HL-60/S4 treated with retinoic acid at 250 ng/mL for 4 days and 3 days (cell line): Measurements from ENCODE around the gene EEF1E1.

ENCODE experiments used
- in situ Hi-C: fragments of 300-500 bp; cut with MboI; formaldehyde crosslinking; loops from 2 replicates; pipeline ENCODE4 v1.7.0; 2022; ENCODE audit warnings: low sequenced_read_pairs

EEF1E1 gene

GRCh38 chr6:8102122-8102958 lies at the start of gene EEF1E1:
EEF1E1 (minus strand) TSS chr6:8102548; CDS start chr6:8102521, 27 bp downstream.
- in situ Hi-C loops = no loop called here

DNA sequence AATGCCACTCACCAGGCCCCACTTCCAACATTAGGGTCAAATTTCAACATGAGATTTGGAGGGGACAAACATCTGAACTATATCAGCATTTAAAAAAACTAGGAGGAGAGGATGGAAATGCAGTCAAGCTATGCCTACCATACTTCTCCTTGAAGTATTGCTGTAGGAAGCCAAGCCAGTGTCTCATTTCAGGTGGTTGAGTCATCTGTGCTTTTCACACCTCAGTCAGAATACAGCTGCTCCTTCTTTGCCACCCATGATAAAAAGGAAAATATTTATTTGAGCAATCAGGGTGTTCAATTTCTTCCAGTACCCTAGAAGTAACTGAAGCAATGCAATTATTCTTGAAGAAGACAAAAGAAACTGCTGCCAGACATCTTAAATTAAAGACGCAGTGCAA lies 47.0 kb upstream of the EEF1E1 start:
- in situ Hi-C loops = no loop called here

DNA sequence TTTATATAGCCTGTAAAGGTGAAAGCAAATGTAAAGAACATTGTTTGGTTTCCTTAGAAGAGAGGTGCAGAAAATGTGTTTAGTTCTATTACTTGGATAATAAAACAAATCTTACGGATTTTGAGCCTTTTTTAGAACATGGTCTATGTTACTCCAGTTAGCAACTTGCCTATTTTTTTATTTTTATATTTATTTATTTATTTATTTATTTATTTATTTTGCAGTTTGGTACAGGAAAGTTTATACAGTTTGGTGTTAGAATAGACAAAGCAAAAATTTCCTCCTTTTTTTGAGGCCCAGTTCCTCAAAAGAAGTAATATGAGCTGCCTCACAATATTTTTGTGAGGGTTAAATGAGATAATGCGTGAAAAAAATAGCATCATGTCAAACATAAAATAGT lies 41.6 kb upstream of the EEF1E1 start:
- in situ Hi-C loops = no loop called here

DNA sequence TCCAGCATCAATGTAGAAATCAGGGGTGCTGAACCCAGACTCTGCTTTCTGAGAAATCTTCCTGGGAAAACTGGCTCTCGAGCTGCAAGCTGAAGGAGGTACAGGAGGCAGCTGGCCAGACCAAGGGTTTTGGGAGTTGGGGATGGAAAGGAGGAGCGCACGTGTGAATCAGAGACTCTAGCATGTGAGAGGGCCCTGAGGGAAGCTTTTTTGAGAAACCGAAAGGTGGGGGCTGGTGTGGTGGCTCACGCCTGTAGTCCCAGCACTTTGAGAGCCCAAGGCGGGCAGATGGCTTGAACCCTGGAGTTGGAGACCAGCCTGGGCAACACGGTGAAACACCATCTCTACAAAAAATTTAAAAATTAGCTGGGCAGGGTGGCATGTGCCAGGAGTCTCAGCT lies 37.1 kb upstream of the EEF1E1 start:
- in situ Hi-C loops = no loop called here

GRCh38 chr6:8137529-8137939 lies 35.2 kb upstream of the EEF1E1 start:
- in situ Hi-C loops = no loop called here

DNA sequence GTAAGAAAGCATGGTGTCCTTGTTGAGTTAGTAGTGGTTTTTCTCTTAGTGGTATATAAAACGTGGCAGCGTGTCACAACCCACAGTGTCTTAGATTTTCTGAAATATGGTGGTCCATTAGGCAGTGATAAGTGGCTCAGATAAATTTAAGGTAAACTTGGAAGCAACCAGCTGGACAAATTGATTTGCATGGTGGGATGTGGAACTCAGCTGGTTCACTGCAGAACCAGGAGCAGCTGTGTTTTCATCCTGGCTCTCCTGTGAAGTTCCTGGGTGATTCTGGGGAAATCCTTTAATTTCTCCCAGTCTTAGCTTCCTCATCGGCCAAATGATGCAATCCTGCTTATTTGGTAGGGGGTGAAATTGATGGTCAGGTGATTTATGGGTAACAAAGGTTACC lies 32.9 kb upstream of the EEF1E1 start:
- in situ Hi-C loops = no loop called here

GRCh38 chr6:8132130-8132529 lies 29.8 kb upstream of the EEF1E1 start:
- in situ Hi-C loops = no loop called here

GRCh38 chr6:8131265-8131897 lies 29.0 kb upstream of the EEF1E1 start:
- in situ Hi-C loops = no loop called here

GRCh38 chr6:8130399-8130798 lies 28.1 kb upstream of the EEF1E1 start:
- in situ Hi-C loops = no loop called here

DNA sequence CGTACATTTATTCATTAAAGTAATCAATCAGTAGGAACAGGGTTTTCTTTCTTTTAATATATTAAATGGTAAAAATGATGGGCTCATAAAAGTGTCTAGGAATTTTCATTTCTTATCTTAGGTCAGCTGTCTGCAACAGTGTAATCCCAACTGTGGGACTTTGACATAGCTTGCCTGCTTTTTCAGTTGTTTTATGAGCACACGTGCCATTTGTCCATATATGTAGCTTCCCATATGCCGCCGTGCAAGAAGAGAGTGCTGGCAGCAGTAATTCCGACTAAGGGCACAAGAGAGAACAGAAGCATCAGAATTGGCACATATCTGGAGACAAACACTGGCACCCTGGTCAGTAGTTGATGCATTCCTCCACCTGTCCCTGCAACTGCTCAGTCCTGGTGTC lies 20.9 kb upstream of the EEF1E1 start:
- in situ Hi-C loops = loop anchor here (10.0 kb wide), 1 partner anchor 112 kb away; no protein-coding TSS in a partner anchor

DNA sequence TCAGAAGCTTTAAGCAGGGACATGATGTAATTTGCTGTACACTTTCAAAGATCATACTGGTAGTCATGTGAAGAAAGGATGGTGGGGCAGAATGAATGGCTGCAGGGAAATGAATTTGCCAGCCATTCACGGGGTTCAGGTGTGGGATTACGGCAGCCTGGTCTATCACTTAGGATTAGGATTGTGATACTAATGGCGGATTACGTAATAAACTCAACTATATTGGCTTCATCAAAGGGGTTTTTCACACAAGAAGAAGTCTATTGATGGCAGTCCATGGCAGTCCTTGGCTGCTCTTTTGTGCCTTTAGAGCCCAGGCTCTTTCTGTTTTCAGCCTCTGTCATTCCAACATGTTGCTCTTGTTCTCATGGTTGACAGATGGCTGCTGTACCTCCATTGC lies 12.6 kb upstream of the EEF1E1 start:
- in situ Hi-C loops = no loop called here

DNA sequence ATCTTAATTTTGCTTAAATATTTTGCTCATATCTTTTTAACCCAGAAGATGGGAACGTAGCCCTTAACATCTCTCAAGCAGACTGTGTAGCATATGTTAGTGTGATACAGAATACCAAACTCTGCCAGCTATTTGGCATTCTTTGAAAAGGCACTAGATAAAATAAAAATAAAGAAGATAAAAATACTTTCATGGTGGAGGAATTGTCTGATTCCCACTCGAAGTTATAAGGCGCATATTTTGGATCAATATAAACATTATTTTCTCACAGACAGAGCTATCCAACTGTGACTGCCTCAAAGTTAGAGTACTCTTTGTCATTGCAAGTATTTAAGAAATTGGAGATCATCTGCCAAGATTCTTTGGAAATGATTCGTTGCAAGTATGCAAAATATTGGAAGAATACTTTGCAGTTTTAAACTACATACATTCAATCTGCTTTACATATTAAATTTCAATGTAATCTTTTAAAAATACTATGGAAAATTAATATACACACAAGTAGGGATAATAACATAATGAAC lies 10.8 kb upstream of the EEF1E1 start:
- in situ Hi-C loops = no loop called here

DNA sequence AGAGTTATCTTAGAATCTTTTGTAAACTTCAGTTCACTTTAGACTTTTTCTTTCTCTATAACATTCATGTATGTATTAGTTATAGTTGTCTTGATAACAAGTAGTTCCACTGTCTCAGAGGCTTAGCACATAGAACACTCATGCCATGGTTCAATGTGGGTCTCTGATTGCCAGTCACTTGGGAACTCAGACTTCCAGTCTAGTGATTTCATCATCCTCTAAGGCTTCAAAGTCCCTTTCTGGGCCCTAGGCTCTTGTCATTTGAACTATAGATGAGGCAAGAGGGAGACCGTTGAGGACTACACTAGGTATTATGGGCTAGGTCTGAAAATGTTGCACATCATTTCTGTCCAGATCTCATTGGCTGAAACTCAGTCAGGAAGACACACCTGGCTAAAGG lies 8.4 kb upstream of the EEF1E1 start:
- in situ Hi-C loops = no loop called here

- in situ Hi-C loops = no loop called here
These were observed 7.9 kb upstream of the EEF1E1 start for GRCh38 chr6:8110117-8110721.

DNA sequence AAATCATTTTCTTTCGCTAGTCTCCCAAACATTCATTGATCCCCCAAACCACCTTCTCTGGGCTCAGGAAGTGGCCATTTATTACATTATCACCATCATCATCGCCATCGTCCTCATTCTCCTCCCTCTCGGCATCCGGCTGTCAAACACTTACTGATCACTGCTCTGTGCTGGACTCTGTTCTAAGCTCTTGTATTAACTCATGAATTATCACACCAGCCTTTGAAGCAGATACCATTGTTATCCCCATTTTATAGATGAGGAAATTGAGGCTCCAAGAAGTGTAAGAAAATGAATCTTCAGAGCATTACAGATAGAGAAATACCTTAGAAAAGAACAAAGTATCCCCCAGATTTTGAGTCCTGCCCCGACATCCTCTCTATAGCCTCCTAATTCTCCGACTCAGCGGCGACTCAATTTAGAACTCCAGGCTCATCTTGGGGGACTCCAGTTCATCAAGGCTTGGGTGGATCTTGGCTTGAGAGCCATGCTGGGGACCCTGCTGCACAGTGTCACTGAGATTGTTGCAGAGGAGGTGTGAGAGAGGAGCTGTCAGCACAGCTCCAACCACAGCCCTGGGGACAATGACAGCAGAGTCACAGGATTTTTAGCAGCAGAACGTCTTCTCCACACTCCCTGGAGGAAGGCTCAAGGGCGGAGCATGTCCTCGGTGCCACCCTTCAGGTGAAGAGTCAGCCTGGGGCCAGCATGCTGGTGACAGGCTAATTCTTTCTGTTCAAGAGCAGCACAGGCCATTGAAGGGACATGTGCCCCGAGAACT lies 6.6 kb upstream of the EEF1E1 start:
- in situ Hi-C loops = no loop called here

DNA sequence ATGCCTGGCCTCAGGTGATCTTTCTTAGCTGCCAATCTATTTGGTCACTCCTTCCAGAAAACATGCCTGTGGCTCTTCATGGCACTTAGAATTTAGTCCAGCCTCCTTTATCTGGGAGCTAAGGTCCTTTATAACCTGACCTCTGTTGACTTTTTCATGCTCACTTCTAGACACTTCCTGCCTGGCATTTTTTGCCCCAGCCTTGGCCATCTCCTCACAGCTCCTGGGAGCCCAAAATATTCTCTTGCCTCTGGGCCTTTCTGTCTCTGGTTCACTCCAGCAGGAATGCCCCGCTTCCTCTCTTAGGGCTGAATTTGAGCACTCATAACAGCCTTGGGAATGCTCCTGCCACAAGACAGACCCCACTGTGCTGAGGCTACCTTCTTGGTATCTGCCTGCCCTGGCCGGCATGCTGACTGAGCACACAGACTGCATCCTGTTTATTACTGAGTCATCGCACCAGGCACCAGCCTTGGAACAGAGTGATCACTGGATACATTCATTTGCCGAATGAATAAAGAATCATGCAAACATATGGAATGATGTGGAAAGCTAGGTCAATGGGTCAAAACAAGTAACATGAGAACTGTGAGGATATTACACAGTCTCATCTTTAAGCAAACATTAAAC lies 5.8 kb upstream of the EEF1E1 start:
- in situ Hi-C loops = no loop called here

DNA sequence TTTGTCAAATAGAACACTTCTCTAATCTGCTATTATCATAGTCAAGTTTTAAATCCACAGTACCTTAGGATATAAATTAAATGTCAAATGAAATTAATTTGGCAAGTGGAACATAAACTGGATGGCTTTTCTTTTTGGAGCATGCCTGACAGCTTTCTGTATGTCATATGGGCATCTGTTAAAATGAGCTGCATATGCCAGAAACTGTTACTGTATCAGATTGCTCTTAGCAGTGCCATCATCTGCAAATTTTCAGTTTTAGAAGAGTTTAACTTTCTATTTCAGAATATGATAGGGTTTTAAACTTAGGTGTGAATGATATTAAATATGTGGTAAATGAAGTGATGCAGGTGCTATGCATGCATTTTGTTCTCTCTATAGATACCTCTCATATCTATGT lies 3.4 kb upstream of the EEF1E1 start:
- in situ Hi-C loops = no loop called here

GRCh38 chr6:8103726-8104125 lies 1.4 kb upstream of the EEF1E1 start:
- in situ Hi-C loops = no loop called here

GRCh38 chr6:8100159-8100854 lies 2.0 kb downstream of the EEF1E1 start:
- in situ Hi-C loops = no loop called here

- in situ Hi-C loops = no loop called here
These were observed 11.7 kb downstream of the EEF1E1 start for GRCh38 chr6:8090650-8091049.
